Measurements from ENCODE around the gene SLFNL1.

The SLFNL1 gene

DNA sequence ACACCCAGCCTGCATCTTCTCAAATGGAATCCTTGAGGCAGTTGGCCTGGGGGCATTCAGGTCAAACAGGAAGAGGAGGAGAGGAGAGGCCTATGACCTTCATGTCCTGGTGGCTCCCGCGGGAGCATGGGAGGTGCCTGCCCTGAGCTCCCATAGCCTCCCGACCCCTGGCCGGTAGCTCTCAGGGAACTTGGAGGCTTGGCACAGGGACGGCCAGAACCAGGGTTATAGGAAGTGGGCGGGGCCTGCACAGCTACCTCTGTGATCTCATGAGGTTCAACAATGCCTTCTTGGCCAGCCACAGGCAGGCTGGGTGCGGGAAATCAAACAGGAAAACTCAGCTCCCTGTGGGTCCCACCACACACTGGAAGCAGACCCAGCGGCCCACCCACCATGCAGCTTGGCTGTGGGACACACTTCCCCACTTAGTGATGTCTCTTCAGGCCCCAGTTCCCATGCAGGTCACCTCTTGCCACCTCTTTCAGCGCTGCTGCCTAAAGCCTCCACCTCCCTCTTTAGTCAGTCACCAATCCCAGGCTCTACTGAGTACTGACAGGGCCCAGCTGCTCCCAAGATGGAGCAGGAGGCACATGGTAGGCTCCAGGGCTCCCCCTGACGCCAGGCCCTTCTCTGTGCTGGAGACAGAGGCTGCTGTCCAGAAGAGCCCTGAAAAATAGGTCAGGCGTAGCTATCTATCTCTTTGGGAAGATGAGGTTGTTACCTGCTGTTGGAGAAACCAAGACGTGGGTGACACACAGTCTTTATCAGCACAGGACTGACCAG is at the start of gene SLFNL1:
SLFNL1 (minus strand) TSS at position 200 of the 783 bp plus-strand sequence. CDS start 1,065 bp downstream, outside the sequence.
- Histone ChIP-seq H3K9me2 (replicated peaks; ENCODE audit: low read depth, low read length) (no peaks in the 10 kb centered on the region), H3K36me3 (ENCODE audit: insufficient read depth, low read length) (peaks cover 31% of the 10 kb centered on the region; the same call in 1 of the 2 replicates), H3K4me2 (ENCODE audit: low read depth, low read length, poor library complexity, severe bottlenecking) (no peak within 1 kb of the TSS), H4K20me1 (ENCODE audit: insufficient read depth, low read length, poor library complexity, severe bottlenecking) (no peaks in the 10 kb centered on the region), H3K4me3 (ENCODE audit: low read length, poor library complexity, severe bottlenecking) (no peak within 1 kb of the TSS), H3K79me2 (ENCODE audit: insufficient read depth, low read length) (no peaks in the 10 kb centered on the region), H3K27me3 (ENCODE audit: insufficient read depth, low read length, poor library complexity, severe bottlenecking) (no peaks in the 10 kb centered on the region), H3K9me3 (ENCODE audit: insufficient read depth, low read depth, low read length) (no peaks in the 10 kb centered on the region), H3K4me1 (ENCODE audit: insufficient read depth, low read length, poor library complexity, severe bottlenecking) (peaks cover 15% of the 10 kb centered on the region), H2AFZ (ENCODE audit: low read length) (no peak within 1 kb of the TSS), H3F3A (ENCODE audit: low read depth) (no peaks in the 10 kb centered on the region), H3K9ac (ENCODE audit: low read depth, low read length, poor library complexity, severe bottlenecking) (peak within 1 kb of the TSS; percentile 16)
- TF ChIP-seq CTCF (conservative IDR thresholded peaks at IDR 0.05; ENCODE audit: low read length) (no peak), EZH2phosphoT487 (IDR thresholded peaks at IDR 0.05; ENCODE audit: borderline replicate concordance) (no peak)

DNA sequence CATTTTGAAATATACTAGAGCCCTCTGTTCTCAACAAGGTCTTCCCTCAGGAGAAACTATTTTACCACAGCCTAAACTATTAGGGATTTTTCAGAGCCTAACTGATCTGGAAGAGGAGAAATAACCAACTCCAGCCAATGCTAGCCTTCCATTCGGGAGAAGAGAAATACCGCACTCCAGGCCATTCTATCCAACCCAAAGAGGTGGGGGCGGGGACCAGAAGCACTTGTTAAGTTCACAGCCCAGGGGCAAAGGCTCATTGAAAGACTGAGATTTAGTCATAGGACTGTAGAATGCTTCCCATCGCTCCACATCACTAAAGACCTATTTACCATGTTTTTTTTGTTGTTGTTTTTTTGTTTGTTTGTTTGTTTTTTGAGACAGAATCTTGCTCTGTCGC is 35.4 kb upstream of the SLFNL1 start:
- Histone ChIP-seq H3K79me2 (ENCODE audit: insufficient read depth, low read length) (no peaks in the 10 kb centered on the region), H3K4me3 (ENCODE audit: low read length, poor library complexity, severe bottlenecking) (no peak overlapping the region), H3K4me1 (ENCODE audit: insufficient read depth, low read length, poor library complexity, severe bottlenecking) (no peaks in the 10 kb centered on the region), H4K20me1 (ENCODE audit: insufficient read depth, low read length, poor library complexity, severe bottlenecking) (no peaks in the 10 kb centered on the region), H3K4me2 (ENCODE audit: low read depth, low read length, poor library complexity, severe bottlenecking) (no peak overlapping the region), H2AFZ (ENCODE audit: low read length) (no peak overlapping the region), H3K27me3 (ENCODE audit: insufficient read depth, low read length, poor library complexity, severe bottlenecking) (no peaks in the 10 kb centered on the region), H3K36me3 (ENCODE audit: insufficient read depth, low read length) (peaks cover 82% of the 10 kb centered on the region; the same call in 1 of the 2 replicates), H3F3A (ENCODE audit: low read depth) (no peaks in the 10 kb centered on the region), H3K9me2 (replicated peaks; ENCODE audit: low read depth, low read length) (no peaks in the 10 kb centered on the region), H3K9me3 (ENCODE audit: insufficient read depth, low read depth, low read length) (no peaks in the 10 kb centered on the region), H3K9ac (ENCODE audit: low read depth, low read length, poor library complexity, severe bottlenecking) (no peak overlapping the region)
- no peak for TF ChIP-seq CTCF (conservative IDR thresholded peaks at IDR 0.05; ENCODE audit: low read length)
- no peak for TF ChIP-seq EZH2phosphoT487 (IDR thresholded peaks at IDR 0.05; ENCODE audit: borderline replicate concordance)

GRCh38 chr1:41053316-41053715 is 31.8 kb upstream of the SLFNL1 start:
- Histone ChIP-seq H3K36me3 (ENCODE audit: insufficient read depth, low read length) (peaks cover 82% of the 10 kb centered on the region), H3K4me1 (ENCODE audit: insufficient read depth, low read length, poor library complexity, severe bottlenecking) (no peaks in the 10 kb centered on the region), H3K79me2 (ENCODE audit: insufficient read depth, low read length) (no peaks in the 10 kb centered on the region), H4K20me1 (ENCODE audit: insufficient read depth, low read length, poor library complexity, severe bottlenecking) (no peaks in the 10 kb centered on the region), H3K4me3 (ENCODE audit: low read length, poor library complexity, severe bottlenecking) (no peak overlapping the region), H2AFZ (ENCODE audit: low read length) (no peak overlapping the region), H3K4me2 (ENCODE audit: low read depth, low read length, poor library complexity, severe bottlenecking) (no peak overlapping the region), H3F3A (ENCODE audit: low read depth) (no peaks in the 10 kb centered on the region), H3K27me3 (ENCODE audit: insufficient read depth, low read length, poor library complexity, severe bottlenecking) (no peaks in the 10 kb centered on the region), H3K9me2 (replicated peaks; ENCODE audit: low read depth, low read length) (no peaks in the 10 kb centered on the region), H3K9ac (ENCODE audit: low read depth, low read length, poor library complexity, severe bottlenecking) (no peak overlapping the region), H3K9me3 (ENCODE audit: insufficient read depth, low read depth, low read length) (no peaks in the 10 kb centered on the region)
- TF ChIP-seq CTCF (conservative IDR thresholded peaks at IDR 0.05; ENCODE audit: low read length) (no peak), EZH2phosphoT487 (IDR thresholded peaks at IDR 0.05; ENCODE audit: borderline replicate concordance) (no peak)
